ENCODE measurements around the gene FAM216B. TPM values are rescaled to one million over a fixed set of nuclear protein-coding genes. Genes with fewer than 3 reads are reported as not detected.

FAM216B gene
- total and polyA plus RNA-seq, 7 donors, result not detected

GRCh38 chr13:42751693-42752092, 29.7 kb upstream of the FAM216B start:
- H3K4me3 ChIP-seq, result no peak overlapping the region
- H3K27ac ChIP-seq, result no peak overlapping the region
- no peaks in the 10 kb centered on the region for H3K9me3 ChIP-seq
- no peaks in the 10 kb centered on the region for H3K36me3 ChIP-seq (ENCODE audit: insufficient read depth in 1 of 2, low read depth in 1 of 2)
- WGBS, 3 donors, result 93 to 96% (median 95%) methylated on average over 3 of the region's 3 CpGs
- TF ChIP-seq, protein P1, sequence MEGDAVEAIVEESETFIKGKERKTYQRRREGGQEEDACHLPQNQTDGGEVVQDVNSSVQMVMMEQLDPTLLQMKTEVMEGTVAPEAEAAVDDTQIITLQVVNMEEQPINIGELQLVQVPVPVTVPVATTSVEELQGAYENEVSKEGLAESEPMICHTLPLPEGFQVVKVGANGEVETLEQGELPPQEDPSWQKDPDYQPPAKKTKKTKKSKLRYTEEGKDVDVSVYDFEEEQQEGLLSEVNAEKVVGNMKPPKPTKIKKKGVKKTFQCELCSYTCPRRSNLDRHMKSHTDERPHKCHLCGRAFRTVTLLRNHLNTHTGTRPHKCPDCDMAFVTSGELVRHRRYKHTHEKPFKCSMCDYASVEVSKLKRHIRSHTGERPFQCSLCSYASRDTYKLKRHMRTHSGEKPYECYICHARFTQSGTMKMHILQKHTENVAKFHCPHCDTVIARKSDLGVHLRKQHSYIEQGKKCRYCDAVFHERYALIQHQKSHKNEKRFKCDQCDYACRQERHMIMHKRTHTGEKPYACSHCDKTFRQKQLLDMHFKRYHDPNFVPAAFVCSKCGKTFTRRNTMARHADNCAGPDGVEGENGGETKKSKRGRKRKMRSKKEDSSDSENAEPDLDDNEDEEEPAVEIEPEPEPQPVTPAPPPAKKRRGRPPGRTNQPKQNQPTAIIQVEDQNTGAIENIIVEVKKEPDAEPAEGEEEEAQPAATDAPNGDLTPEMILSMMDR (IDR thresholded peaks at IDR 0.05), result no peak
- no peaks in the 10 kb centered on the region for H3K4me1 ChIP-seq
- ATAC-seq (no peak), DNase-seq (no peak)
- intact Hi-C loops (cut with DNase I), result no loop called here
- H3K27me3 ChIP-seq (ENCODE audit: insufficient read depth in 3 of 3, low read length in 2 of 3), result no peaks in the 10 kb centered on the region

DNA sequence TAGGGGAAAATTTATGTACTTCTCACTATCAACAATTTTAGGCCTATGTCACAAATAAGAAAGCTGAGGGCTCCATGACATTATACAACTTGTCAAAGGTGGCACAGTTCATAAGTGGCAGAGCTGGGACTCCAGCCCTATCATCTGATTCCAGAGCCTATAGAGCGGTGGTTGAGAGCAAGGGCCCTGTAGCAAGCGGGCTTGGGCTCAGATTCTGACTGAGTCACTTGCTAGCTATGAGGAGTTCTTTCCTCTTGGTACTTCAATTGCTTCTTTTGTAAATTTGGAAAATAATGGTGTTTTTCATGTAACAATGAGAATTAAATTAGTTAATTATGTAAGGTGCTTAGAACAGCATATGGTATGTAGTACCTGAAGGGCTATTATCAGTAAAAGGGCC, 28.7 kb upstream of the FAM216B start:
- no peak for ATAC-seq
- DNase-seq, result no peak
- H3K9me3 ChIP-seq, result no peaks in the 10 kb centered on the region
- no peaks in the 10 kb centered on the region for H3K4me1 ChIP-seq
- H3K27ac ChIP-seq, result no peak overlapping the region
- no peaks in the 10 kb centered on the region for H3K36me3 ChIP-seq (ENCODE audit: insufficient read depth in 1 of 2, low read depth in 1 of 2)
- no peak overlapping the region for H3K4me3 ChIP-seq
- WGBS, 3 donors, result 96 to 100% (median 98%) methylated on average over 2 of the region's 2 CpGs
- intact Hi-C loops (cut with DNase I), result no loop called here
- TF ChIP-seq, protein P1 (IDR thresholded peaks at IDR 0.05), result no peak
- H3K27me3 ChIP-seq (ENCODE audit: insufficient read depth in 3 of 3, low read length in 2 of 3), result no peaks in the 10 kb centered on the region

- 43 to 56% (median 47%) methylated on average over 5 of the region's 5 CpGs for WGBS, 3 donors
- no peaks in the 10 kb centered on the region for H3K4me1 ChIP-seq
- no peaks in the 10 kb centered on the region for H3K9me3 ChIP-seq
- intact Hi-C loops (cut with DNase I), result no loop called here
- TF ChIP-seq, protein P1 (IDR thresholded peaks at IDR 0.05), result no peak
- no peak overlapping the region for H3K4me3 ChIP-seq
- ATAC-seq, result no peak
- no peak overlapping the region for H3K27ac ChIP-seq
- no peak for DNase-seq
- no peaks in the 10 kb centered on the region for H3K36me3 ChIP-seq (ENCODE audit: insufficient read depth in 1 of 2, low read depth in 1 of 2)
- no peaks in the 10 kb centered on the region for H3K27me3 ChIP-seq (ENCODE audit: insufficient read depth in 3 of 3, low read length in 2 of 3)
Observed at GRCh38 chr13:42753697-42754096, 27.7 kb upstream of the FAM216B start.

GRCh38 chr13:42754801-42755510, 26.4 kb upstream of the FAM216B start:
- H3K36me3 ChIP-seq (ENCODE audit: insufficient read depth in 1 of 2, low read depth in 1 of 2), result no peaks in the 10 kb centered on the region
- H3K27me3 ChIP-seq (ENCODE audit: insufficient read depth in 3 of 3, low read length in 2 of 3), result no peaks in the 10 kb centered on the region
- 92 to 93% (median 93%) methylated on average over 1 of the region's 1 CpG for WGBS, 3 donors
- H3K4me3 ChIP-seq, result no peak overlapping the region
- no peak overlapping the region for H3K27ac ChIP-seq
- DNase-seq (no peak), ATAC-seq (no peak)
- intact Hi-C loops (cut with DNase I), result no loop called here
- no peaks in the 10 kb centered on the region for H3K9me3 ChIP-seq
- TF ChIP-seq, protein P1 (IDR thresholded peaks at IDR 0.05), result no peak
- H3K4me1 ChIP-seq, result no peaks in the 10 kb centered on the region

Data from psoas muscle (tissue), 8 donors.